ENCODE data around the gene PRAMEF18.
"Not testable (repeated sequence)": the region's sequence is repeated elsewhere in the genome, so short reads cannot be mapped to it uniquely, and the experiment has no call there.

PRAMEF18 gene

GRCh38 chr1:13208712-13209111, 17.2 kb downstream of the PRAMEF18 start:
- not testable (repeated sequence) for H3K9me3 ChIP-seq (ENCODE audit: control insufficient read depth in 1 of 2, low read length in 2 of 2); H3K27me3 ChIP-seq (ENCODE audit: control insufficient read depth in 1 of 2, insufficient read depth in 2 of 2, low read length in 2 of 2); H3K4me3 ChIP-seq (ENCODE audit: low read depth in 1 of 2, low read length in 2 of 2); H3K27ac ChIP-seq (ENCODE audit: low read depth, low read length); H3K4me1 ChIP-seq (ENCODE audit: control insufficient read depth in 1 of 2, insufficient read depth in 2 of 2, low read length in 2 of 2); H3K9ac ChIP-seq (ENCODE audit: low read depth in 1 of 2, low read length in 2 of 2); H3K36me3 ChIP-seq (ENCODE audit: control insufficient read depth in 1 of 2, insufficient read depth in 2 of 2, low read length in 2 of 2)

GRCh38 chr1:13201309-13201708, 24.6 kb downstream of the PRAMEF18 start, which contains the start of gene PRAMEF13:
PRAMEF13 (minus strand) TSS chr1:13201409; CDS start chr1:13199589, 1,820 bp downstream.
- not testable (repeated sequence) for H3K4me1 ChIP-seq (ENCODE audit: control insufficient read depth in 1 of 2, insufficient read depth in 2 of 2, low read length in 2 of 2); H3K9me3 ChIP-seq (ENCODE audit: control insufficient read depth in 1 of 2, low read length in 2 of 2); H3K9ac ChIP-seq (ENCODE audit: low read depth in 1 of 2, low read length in 2 of 2); H3K4me3 ChIP-seq (ENCODE audit: low read depth in 1 of 2, low read length in 2 of 2); H3K27ac ChIP-seq (ENCODE audit: low read depth, low read length); H3K36me3 ChIP-seq (ENCODE audit: control insufficient read depth in 1 of 2, insufficient read depth in 2 of 2, low read length in 2 of 2); H3K27me3 ChIP-seq (ENCODE audit: control insufficient read depth in 1 of 2, insufficient read depth in 2 of 2, low read length in 2 of 2)
